K562 (cell line): ENCODE measurements around the gene SLC38A10. TPM values are rescaled to one million over a fixed set of nuclear protein-coding genes. Genes with fewer than 3 reads are reported as not detected.
A peak's percentile ranks its signal among the peaks of the same experiment; 100 is the strongest.

Experiments used
- ATF3 ChIP-seq, 2 experiments: fragments of 450-650 bp in 1 of 2; sonication (generic) in 1 of 2; formaldehyde crosslinking in 1 of 2; IDR thresholded peaks in 1 of 2; conservative IDR thresholded peaks in 1 of 2; 2 replicates each; pipeline versions ENCODE4 v1.6.1 to v1.8.1; 2016 to 2023; ENCODE audit warnings: mild to moderate bottlenecking in 2 of 2, moderate library complexity in 2 of 2, inconsistent platforms in 1 of 2, missing genetic modification reagents in 1 of 2
- DMBX1 ChIP-seq: fragments of 250-450 bp; sonication (Bioruptor Pico); IDR thresholded peaks from 2 replicates; pipeline ENCODE4 v1.8.0; 2022; ENCODE audit warnings: inconsistent platforms, mild to moderate bottlenecking, moderate library complexity, borderline replicate concordance
- HOXB6 ChIP-seq: fragments of 250-450 bp; sonication (Bioruptor Pico); IDR thresholded peaks from 2 replicates; pipeline ENCODE4 v1.5.1; 2022; ENCODE audit warnings: mild to moderate bottlenecking, borderline replicate concordance
- KDM5B ChIP-seq: fragments of 200-600 bp; sonication (generic); IDR thresholded peaks from 2 replicates; pipeline ENCODE4 v1.6.1; 2012; ENCODE audit warnings: low read depth, mild to moderate bottlenecking, moderate library complexity, low read length, control low read depth, inconsistent platforms; ENCODE audit not compliant: insufficient replicate concordance
- KLF1 ChIP-seq: fragments of 450-650 bp; IDR thresholded peaks from 2 replicates; pipeline ENCODE4 v1.6.1; 2016; ENCODE audit warnings: missing genetic modification characterization, missing compliant biosample characterization
- TEAD1 ChIP-seq, 2 experiments: fragments of 450-650 bp in 1 of 2; sonication (generic) in 1 of 2; formaldehyde crosslinking; IDR thresholded peaks; 2 replicates each; pipeline versions ENCODE4 v1.4.0 to v1.8.0; 2020 to 2022; ENCODE audit warnings: mild to moderate bottlenecking in 2 of 2, missing genetic modification reagents in 1 of 2
- ZBED1 ChIP-seq: IDR thresholded peaks from 2 replicates; pipeline ENCODE4 v1.6.1; 2014
- ZC3H4 ChIP-seq: sonication (generic); formaldehyde crosslinking; IDR thresholded peaks from 2 replicates; pipeline ENCODE4 v1.9.0; 2021; ENCODE audit warnings: missing genetic modification reagents, borderline replicate concordance
- polyA plus RNA-seq, 8 experiments: library from polyadenylated mRNA; depleted of rRNA in 4 of 8; stranded (reverse) in 5 of 8; unstranded in 3 of 8; fragments of >200 nt; fragmentation: Nextera tagmentation in 2 of 8; fragmentation: Illumina TruSeq in 1 of 8; extraction: Ambion mirVana in 2 of 8; extraction: Trizol in 1 of 8; gene quantifications; 2 replicates each; pipeline versions ENCODE4 v1.2.1 to v1.2.3, GENCODE V29; 2011 to 2014; ENCODE audit warnings: inconsistent platforms in 1 of 8, missing spikeins in 1 of 8
- total RNA-seq, 7 experiments: library from RNA; depleted of rRNA in 6 of 7; stranded (reverse); fragments of >200 nt in 6 of 7; fragmentation: Illumina TruSeq in 2 of 7; extraction: Trizol in 2 of 7; gene quantifications; 2 replicates each; pipeline versions ENCODE4 v1.2.1 to v1.2.3, GENCODE V29; 2011 to 2021; ENCODE audit warnings: low replicate concordance in 1 of 7
- TF ChIP-seq, protein P1 (sequence below): sonication (generic); formaldehyde crosslinking; IDR thresholded peaks from 2 replicates; pipeline ENCODE4 v1.8.0; 2022; ENCODE audit warnings: missing genetic modification reagents, mild to moderate bottlenecking, borderline replicate concordance
- TF ChIP-seq, protein P2 (sequence below): IDR thresholded peaks from 3 replicates; pipeline ENCODE4 v1.6.1; 2011; ENCODE audit warnings: borderline replicate concordance, mild to moderate bottlenecking, moderate library complexity; ENCODE audit not compliant: insufficient read length; ENCODE audit errors: extremely low read depth
- TF ChIP-seq, protein P3 (sequence below): fragments of 450-650 bp; IDR thresholded peaks from 2 replicates; pipeline ENCODE4 v1.6.1; 2016; ENCODE audit warnings: low read depth

SLC38A10 gene
- total and polyA plus RNA-seq, 9 of the 15 experiments (the other 6 are each of a cell fraction or from before 2014, with no cell fraction given): 0.45 to 54.2 (median 13.8) TPM

GRCh38 chr17:81295031-81295675 is at the start of gene SLC38A10 (continued):
- TF ChIP-seq, protein P1, sequence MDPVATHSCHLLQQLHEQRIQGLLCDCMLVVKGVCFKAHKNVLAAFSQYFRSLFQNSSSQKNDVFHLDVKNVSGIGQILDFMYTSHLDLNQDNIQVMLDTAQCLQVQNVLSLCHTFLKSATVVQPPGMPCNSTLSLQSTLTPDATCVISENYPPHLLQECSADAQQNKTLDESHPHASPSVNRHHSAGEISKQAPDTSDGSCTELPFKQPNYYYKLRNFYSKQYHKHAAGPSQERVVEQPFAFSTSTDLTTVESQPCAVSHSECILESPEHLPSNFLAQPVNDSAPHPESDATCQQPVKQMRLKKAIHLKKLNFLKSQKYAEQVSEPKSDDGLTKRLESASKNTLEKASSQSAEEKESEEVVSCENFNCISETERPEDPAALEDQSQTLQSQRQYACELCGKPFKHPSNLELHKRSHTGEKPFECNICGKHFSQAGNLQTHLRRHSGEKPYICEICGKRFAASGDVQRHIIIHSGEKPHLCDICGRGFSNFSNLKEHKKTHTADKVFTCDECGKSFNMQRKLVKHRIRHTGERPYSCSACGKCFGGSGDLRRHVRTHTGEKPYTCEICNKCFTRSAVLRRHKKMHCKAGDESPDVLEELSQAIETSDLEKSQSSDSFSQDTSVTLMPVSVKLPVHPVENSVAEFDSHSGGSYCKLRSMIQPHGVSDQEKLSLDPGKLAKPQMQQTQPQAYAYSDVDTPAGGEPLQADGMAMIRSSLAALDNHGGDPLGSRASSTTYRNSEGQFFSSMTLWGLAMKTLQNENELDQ: no peak
- peak; percentile 67 for TF ChIP-seq KDM5B
- TF ChIP-seq, protein P2, sequence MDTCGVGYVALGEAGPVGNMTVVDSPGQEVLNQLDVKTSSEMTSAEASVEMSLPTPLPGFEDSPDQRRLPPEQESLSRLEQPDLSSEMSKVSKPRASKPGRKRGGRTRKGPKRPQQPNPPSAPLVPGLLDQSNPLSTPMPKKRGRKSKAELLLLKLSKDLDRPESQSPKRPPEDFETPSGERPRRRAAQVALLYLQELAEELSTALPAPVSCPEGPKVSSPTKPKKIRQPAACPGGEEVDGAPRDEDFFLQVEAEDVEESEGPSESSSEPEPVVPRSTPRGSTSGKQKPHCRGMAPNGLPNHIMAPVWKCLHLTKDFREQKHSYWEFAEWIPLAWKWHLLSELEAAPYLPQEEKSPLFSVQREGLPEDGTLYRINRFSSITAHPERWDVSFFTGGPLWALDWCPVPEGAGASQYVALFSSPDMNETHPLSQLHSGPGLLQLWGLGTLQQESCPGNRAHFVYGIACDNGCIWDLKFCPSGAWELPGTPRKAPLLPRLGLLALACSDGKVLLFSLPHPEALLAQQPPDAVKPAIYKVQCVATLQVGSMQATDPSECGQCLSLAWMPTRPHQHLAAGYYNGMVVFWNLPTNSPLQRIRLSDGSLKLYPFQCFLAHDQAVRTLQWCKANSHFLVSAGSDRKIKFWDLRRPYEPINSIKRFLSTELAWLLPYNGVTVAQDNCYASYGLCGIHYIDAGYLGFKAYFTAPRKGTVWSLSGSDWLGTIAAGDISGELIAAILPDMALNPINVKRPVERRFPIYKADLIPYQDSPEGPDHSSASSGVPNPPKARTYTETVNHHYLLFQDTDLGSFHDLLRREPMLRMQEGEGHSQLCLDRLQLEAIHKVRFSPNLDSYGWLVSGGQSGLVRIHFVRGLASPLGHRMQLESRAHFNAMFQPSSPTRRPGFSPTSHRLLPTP: peak; percentile 62
- no peak; the same call in 1 of the 2 replicates for TF ChIP-seq ZC3H4 (CRISPR knock-in tag)
- TF ChIP-seq TEAD1 (CRISPR knock-in tag; IDR thresholded peaks at IDR 0.05): no peak
- TF ChIP-seq, protein P3, sequence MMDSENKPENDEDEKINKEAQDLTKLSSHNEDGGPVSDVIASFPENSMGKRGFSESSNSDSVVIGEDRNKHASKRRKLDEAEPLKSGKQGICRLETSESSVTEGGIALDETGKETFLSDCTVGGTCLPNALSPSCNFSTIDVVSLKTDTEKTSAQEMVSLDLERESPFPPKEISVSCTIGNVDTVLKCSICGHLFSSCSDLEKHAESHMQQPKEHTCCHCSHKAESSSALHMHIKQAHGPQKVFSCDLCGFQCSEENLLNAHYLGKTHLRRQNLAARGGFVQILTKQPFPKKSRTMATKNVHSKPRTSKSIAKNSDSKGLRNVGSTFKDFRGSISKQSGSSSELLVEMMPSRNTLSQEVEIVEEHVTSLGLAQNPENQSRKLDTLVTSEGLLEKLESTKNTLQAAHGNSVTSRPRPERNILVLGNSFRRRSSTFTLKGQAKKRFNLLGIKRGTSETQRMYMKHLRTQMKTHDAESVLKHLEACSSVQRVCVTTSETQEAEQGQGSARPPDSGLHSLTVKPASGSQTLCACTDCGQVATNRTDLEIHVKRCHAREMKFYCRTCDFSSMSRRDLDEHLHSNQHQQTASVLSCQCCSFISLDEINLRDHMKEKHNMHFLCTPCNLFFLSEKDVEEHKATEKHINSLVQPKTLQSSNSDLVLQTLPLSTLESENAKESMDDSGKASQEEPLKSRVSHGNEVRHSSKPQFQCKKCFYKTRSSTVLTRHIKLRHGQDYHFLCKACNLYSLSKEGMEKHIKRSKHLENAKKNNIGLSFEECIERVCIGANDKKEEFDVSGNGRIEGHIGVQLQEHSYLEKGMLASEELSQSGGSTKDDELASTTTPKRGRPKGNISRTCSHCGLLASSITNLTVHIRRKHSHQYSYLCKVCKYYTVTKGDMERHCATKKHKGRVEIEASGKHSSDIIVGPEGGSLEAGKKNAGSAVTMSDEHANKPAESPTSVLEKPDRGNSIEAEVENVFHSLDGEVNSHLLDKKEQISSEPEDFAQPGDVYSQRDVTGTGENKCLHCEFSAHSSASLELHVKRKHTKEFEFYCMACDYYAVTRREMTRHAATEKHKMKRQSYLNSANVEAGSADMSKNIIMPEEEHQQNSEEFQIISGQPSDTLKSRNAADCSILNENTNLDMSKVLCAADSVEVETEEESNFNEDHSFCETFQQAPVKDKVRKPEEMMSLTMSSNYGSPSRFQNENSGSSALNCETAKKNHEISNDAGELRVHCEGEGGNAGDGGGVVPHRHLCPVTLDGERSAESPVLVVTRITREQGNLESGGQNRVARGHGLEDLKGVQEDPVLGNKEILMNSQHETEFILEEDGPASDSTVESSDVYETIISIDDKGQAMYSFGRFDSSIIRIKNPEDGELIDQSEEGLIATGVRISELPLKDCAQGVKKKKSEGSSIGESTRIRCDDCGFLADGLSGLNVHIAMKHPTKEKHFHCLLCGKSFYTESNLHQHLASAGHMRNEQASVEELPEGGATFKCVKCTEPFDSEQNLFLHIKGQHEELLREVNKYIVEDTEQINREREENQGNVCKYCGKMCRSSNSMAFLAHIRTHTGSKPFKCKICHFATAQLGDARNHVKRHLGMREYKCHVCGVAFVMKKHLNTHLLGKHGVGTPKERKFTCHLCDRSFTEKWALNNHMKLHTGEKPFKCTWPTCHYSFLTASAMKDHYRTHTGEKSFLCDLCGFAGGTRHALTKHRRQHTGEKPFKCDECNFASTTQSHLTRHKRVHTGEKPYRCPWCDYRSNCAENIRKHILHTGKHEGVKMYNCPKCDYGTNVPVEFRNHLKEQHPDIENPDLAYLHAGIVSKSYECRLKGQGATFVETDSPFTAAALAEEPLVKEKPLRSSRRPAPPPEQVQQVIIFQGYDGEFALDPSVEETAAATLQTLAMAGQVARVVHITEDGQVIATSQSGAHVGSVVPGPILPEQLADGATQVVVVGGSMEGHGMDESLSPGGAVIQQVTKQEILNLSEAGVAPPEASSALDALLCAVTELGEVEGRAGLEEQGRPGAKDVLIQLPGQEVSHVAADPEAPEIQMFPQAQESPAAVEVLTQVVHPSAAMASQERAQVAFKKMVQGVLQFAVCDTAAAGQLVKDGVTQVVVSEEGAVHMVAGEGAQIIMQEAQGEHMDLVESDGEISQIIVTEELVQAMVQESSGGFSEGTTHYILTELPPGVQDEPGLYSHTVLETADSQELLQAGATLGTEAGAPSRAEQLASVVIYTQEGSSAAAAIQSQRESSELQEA: no peak
- TF ChIP-seq ATF3 (IDR thresholded peaks at IDR 0.05): no peak
- TF ChIP-seq ATF3 (CRISPR knock-in tag; conservative IDR thresholded peaks at IDR 0.05): no peak
- no peak for TF ChIP-seq ZBED1
- no peak for TF ChIP-seq HOXB6 (CRISPR knock-in tag)
- no peak for TF ChIP-seq DMBX1 (CRISPR knock-in tag)
- peak; percentile 57; the same call in 1 of the 2 replicates for TF ChIP-seq KLF1 (tag)
